GM12878 (cell line): ENCODE measurements around the gene TNFAIP8L3. TPM values are rescaled to one million over a fixed set of nuclear protein-coding genes. Genes with fewer than 3 reads are reported as not detected.

Experiments used
- ATAC-seq: fragments of 200-7000 bp; cut with Tn5 transposase; 3 replicates; pipeline ENCODE4 v1.9.1; 2020; ENCODE audit warnings: mild to moderate bottlenecking, moderate library complexity
- BruUV-seq: library from RNA; stranded (reverse); fragments of 400-500 nt; replicated peaks from 2 replicates; lab custom pipeline; 2021; lab: Mats Ljungman, UMichigan
- CTCF ChIA-PET: fragments of 300-600 bp; sonication (Branson Sonifier 250); formaldehyde crosslinking; extraction: SDS; loops from one replicate; lab custom pipeline; 2021; ENCODE audit warnings: inconsistent platforms; lab: Yijun Ruan, JAX
- POLR2A ChIA-PET: fragments of 350-600 bp; formaldehyde crosslinking; extraction: SDS; loops from one replicate; lab custom pipeline; 2021; ENCODE audit warnings: inconsistent platforms; lab: Charles Lee
- RAD21 ChIA-PET: fragments of 300-600 bp; sonication (Branson Sonifier 250); formaldehyde crosslinking; loops from one replicate; lab custom pipeline; 2023; ENCODE audit warnings: antibody characterized with exemption; ENCODE audit not compliant: unreplicated experiment; lab: Charles Lee
- SMC1A ChIA-PET: fragments of 300-600 bp; sonication (Branson Sonifier 250); formaldehyde crosslinking; loops from one replicate; lab custom pipeline; 2023; ENCODE audit not compliant: unreplicated experiment, uncharacterized antibody; lab: Charles Lee
- DNase-seq: peaks from one replicate; pipeline ENCODE4 v3.0.0-alpha.2; 2011; ENCODE audit warnings: low read depth, low spot score
- FAIRE-seq: peaks from 3 replicates; lab custom pipeline; 2011; peaks lifted over from hg19 to GRCh38; lab: Jason Lieb, UNC
- H2AFZ ChIP-seq: 2 replicates; pipeline ENCODE4 v1.6.0; 2011; ENCODE audit warnings: low read depth, low read length, control low read depth; ENCODE audit not compliant: control insufficient read depth
- H3K27ac ChIP-seq: 2 replicates; pipeline ENCODE4 v1.5.1; 2011; ENCODE audit warnings: control low read depth; ENCODE audit not compliant: control insufficient read depth, insufficient read depth
- H3K27me3 ChIP-seq, 2 experiments: replicated peaks in 1 of 2; 2 replicates each; pipeline versions ENCODE4 v1.6.0 to v1.6.1; 2011; ENCODE audit warnings: low read length in 1 of 2; ENCODE audit not compliant: control insufficient read depth in 2 of 2, insufficient read depth in 2 of 2
- H3K36me3 ChIP-seq, 2 experiments: 2 replicates each; pipeline ENCODE4 v1.5.1; 2011; ENCODE audit warnings: low read length in 1 of 2; ENCODE audit not compliant: control insufficient read depth in 2 of 2, insufficient read depth in 2 of 2
- H3K4me1 ChIP-seq: 2 replicates; pipeline ENCODE4 v1.6.1; 2011; ENCODE audit warnings: mild to moderate bottlenecking, low read length, moderate library complexity, mixed read lengths; ENCODE audit not compliant: control insufficient read depth, insufficient read depth
- H3K4me2 ChIP-seq: 2 replicates; pipeline ENCODE4 v1.6.0; 2011; ENCODE audit warnings: control low read depth; ENCODE audit not compliant: control insufficient read depth, insufficient read depth
- H3K4me3 ChIP-seq: fragments of 200-600 bp; sonication (generic); 2 replicates; pipeline ENCODE4 v1.5.1; 2016
- H3K79me2 ChIP-seq: 2 replicates; pipeline ENCODE4 v1.6.0; 2011; ENCODE audit warnings: low read length; ENCODE audit not compliant: control insufficient read depth, insufficient read depth
- H3K9ac ChIP-seq: 2 replicates; pipeline ENCODE4 v1.8.0; 2011; ENCODE audit warnings: low read length, control low read depth, mixed read lengths; ENCODE audit not compliant: control insufficient read depth, insufficient read depth
- H3K9me3 ChIP-seq: replicated peaks from 3 replicates; pipeline ENCODE4 v1.5.1; 2011; ENCODE audit warnings: mild to moderate bottlenecking, low read length; ENCODE audit not compliant: control insufficient read depth, insufficient read depth
- H4K20me1 ChIP-seq: 2 replicates; pipeline ENCODE4 v1.6.0; 2011; ENCODE audit not compliant: control insufficient read depth, insufficient read depth
- CEBPB ChIP-seq, 2 experiments: fragments of 150-350 bp in 1 of 2; IDR thresholded peaks; 2 replicates each; pipeline ENCODE4 v1.6.1; 2012 to 2014; ENCODE audit warnings: low read depth in 2 of 2, low read length in 2 of 2, borderline replicate concordance in 1 of 2, inconsistent platforms in 1 of 2
- PKNOX1 ChIP-seq: fragments of 450-650 bp; IDR thresholded peaks from 2 replicates; pipeline ENCODE4 v1.6.1; 2016; ENCODE audit warnings: mild to moderate bottlenecking
- POLR2AphosphoS2 ChIP-seq: IDR thresholded peaks from 2 replicates; pipeline ENCODE4 v1.6.1; 2011; ENCODE audit warnings: low read depth, mild to moderate bottlenecking, low read length, improper control_type of control experiment, moderate library complexity
- RFX5 ChIP-seq: IDR thresholded peaks from 2 replicates; pipeline ENCODE4 v1.6.1; 2011; ENCODE audit warnings: low read depth, low read length, improper control_type of control experiment
- TARDBP ChIP-seq: IDR thresholded peaks from 2 replicates; pipeline ENCODE4 v1.6.1; 2016; ENCODE audit warnings: borderline replicate concordance
- WGBS: methylation state at CpG from one replicate; pipeline ENCODE4 v1.1.6; 2016; ENCODE audit warnings: low lambda C conversion rate; ENCODE audit not compliant: insufficient replicate concordance, insufficient coverage; ENCODE audit errors: missing lambda C conversion rate; 5-methylcytosine and 5-hydroxymethylcytosine counted together
- in situ Hi-C: fragments of 300-500 bp; cut with MboI; formaldehyde crosslinking; loops from 9 replicates; pipeline ENCODE4 v1.14.3; 2018; ENCODE audit warnings: mixed read lengths
- intact Hi-C: fragments of 100-400 bp; cut with micrococcal nuclease; formaldehyde crosslinking; loops from one replicate; pipeline ENCODE4 v1.14.2; 2022; ENCODE audit not compliant: unreplicated experiment
- polyA plus RNA-seq, 11 experiments: library from polyadenylated mRNA; depleted of rRNA in 4 of 11; unstranded in 6 of 11; stranded (reverse) in 5 of 11; fragments of >200 nt; fragmentation: Nextera tagmentation in 4 of 11; fragmentation: Illumina TruSeq in 1 of 11; extraction: Ambion mirVana in 4 of 11; extraction: Trizol in 1 of 11; gene quantifications; 1 replicate in 1 of 11; 2 replicates in 10 of 11; pipeline versions ENCODE4 v1.2.1 to v1.2.3, GENCODE V29; 2011 to 2016; ENCODE audit warnings: inconsistent platforms in 2 of 11, missing spikeins in 2 of 11, low read depth in 1 of 11
- total RNA-seq, 4 experiments: library from RNA; depleted of rRNA in 3 of 4; stranded (reverse); fragments of >200 nt in 3 of 4; fragmentation: Illumina TruSeq in 1 of 4; extraction: Trizol in 1 of 4; gene quantifications; 2 replicates each; pipeline versions ENCODE4 v1.2.1 to v1.2.3, GENCODE V29; 2013 to 2021

Gene TNFAIP8L3
- total and polyA plus RNA-seq, 10 of the 15 experiments (the other 5 are each of a cell fraction or from before 2014, with no cell fraction given): 0.22 TPM; not detected in 9

DNA sequence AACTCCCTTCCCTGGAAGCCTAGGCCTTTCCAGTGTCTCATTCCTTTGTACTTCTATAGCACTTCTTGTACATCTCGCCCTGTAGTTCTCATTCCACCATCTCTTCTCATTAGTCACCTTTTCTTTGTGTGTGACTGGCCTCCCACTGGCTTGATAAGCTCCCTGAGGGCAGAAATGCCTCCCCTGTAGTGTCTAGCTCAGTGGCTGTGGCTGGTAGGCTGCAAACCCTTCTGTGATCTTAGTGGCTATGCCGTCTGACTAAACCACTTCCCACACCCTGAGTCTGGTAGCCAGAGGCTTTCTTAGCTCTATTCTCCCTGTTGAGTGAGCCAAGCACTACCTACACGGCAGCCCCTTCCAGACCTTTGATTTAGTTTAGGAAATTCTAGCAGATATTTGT lies 24.4 kb upstream of the TNFAIP8L3 start:
- FAIRE-seq: no peak
- H3K79me2 ChIP-seq: no peaks in the 10 kb centered on the region
- no peak for TF ChIP-seq RFX5
- TF ChIP-seq, all 136 proteins: peak for 0
- Histone ChIP-seq H3K4me1 (no peaks in the 10 kb centered on the region), H3K4me2 (no peak overlapping the region), H3K27me3 (no peaks in the 10 kb centered on the region; a peak in 1 of 4 replicates), H3K27ac (no peak overlapping the region), H3K36me3 (no peaks in the 10 kb centered on the region), H3K9me3 (no peaks in the 10 kb centered on the region), H3K4me3 (no peak overlapping the region), H3K9ac (no peak overlapping the region), H2AFZ (no peak overlapping the region), H4K20me1 (no peaks in the 10 kb centered on the region)
- intact Hi-C loops (no loop called here), in situ Hi-C loops (no loop called here)
- POLR2A ChIA-PET: no interaction called here
- WGBS: 2% methylated on average over 3 of the region's 3 CpGs
- SMC1A ChIA-PET: no interaction called here
- BruUV-seq: no TSS peak
- ATAC-seq: no peak
- CTCF ChIA-PET: interaction anchor here (0.9 kb wide), 1 partner anchor 67 kb away, joined by 3 read pairs; no protein-coding TSS in a partner anchor
- no peak for DNase-seq
- RAD21 ChIA-PET: no interaction called here

DNA sequence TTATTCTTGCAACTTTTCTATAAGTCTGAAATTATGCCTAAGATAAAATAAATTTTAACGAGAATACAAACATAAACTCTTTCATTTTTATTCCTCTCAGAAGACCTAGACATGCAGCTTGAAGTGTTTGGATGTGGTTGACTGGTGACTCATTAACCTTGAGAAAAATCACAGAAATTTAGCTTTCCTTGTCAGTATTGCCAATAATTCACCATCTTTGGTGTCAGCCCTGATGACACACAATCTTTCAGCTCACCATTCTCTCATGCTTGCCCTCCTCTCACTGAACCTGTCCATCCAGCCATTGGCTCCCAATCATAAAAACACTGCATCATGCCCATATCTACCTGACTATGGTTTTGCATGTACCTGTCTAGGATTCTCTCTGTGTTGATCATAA lies 22.6 kb upstream of the TNFAIP8L3 start:
- BruUV-seq: no TSS peak
- no peak for ATAC-seq
- Histone ChIP-seq H3K9ac (no peak overlapping the region), H3K4me3 (no peak overlapping the region)
- TF ChIP-seq POLR2AphosphoS2 (no peak), TARDBP (no peak), PKNOX1 (no peak), CEBPB (IDR thresholded peaks at IDR 0.05; ENCODE audit: borderline replicate concordance in 1 of 2, low read depth in 2 of 2, low read length in 2 of 2) (no peak)
- TF ChIP-seq, all 136 proteins: peak for 0
- in situ Hi-C loops: no loop called here
- SMC1A ChIA-PET: interaction anchor here (0.6 kb wide), 1 partner anchor 93 kb away, joined by 3 read pairs; no protein-coding TSS in a partner anchor
- DNase-seq (no peak), FAIRE-seq (no peak)
- H3K27me3 ChIP-seq: no peaks in the 10 kb centered on the region; a peak in 2 of 4 replicates
- CTCF ChIA-PET: interaction anchor here (0.8 to 1.7 kb wide), 3 partner anchors 14 to 46 kb away, joined by 3 to 4 read pairs (median 4); no protein-coding TSS in a partner anchor
- H3K4me1 ChIP-seq: no peaks in the 10 kb centered on the region
- POLR2A ChIA-PET: no interaction called here
- 24% methylated on average over 1 of the region's 1 CpG for WGBS
- intact Hi-C loops: no loop called here
- no peaks in the 10 kb centered on the region for H3K79me2 ChIP-seq
- no peak overlapping the region for H3K4me2 ChIP-seq
- RAD21 ChIA-PET: interaction anchor here (0.6 kb wide), 1 partner anchor 51 kb away, joined by 3 read pairs; no protein-coding TSS in a partner anchor
- H3K36me3 ChIP-seq: no peaks in the 10 kb centered on the region
- no peaks in the 10 kb centered on the region for H3K9me3 ChIP-seq
- H4K20me1 ChIP-seq: no peaks in the 10 kb centered on the region
- H3K27ac ChIP-seq: no peak overlapping the region
- no peak overlapping the region for H2AFZ ChIP-seq
